Immature natural killer cell (primary cell): Measurements from ENCODE around the gene CEP85L. TPM values are rescaled to one million over a fixed set of nuclear protein-coding genes. Genes with fewer than 3 reads are reported as not detected.

Experiments used
- DNase-seq, 3 donors: peaks; one replicate each; pipeline ENCODE4 v3.0.0; 2022; ENCODE audit warnings: mixed read lengths in 1 of 3
- H3K27ac Mint-ChIP-seq, 6 donors: one replicate each; pipeline ENCODE4 v1.8.0; 2020; ENCODE audit warnings: mixed read lengths in 6 of 6, mild to moderate bottlenecking in 5 of 6, inconsistent platforms in 4 of 6, moderate library complexity in 3 of 6
- H3K27me3 Mint-ChIP-seq, 3 donors: one replicate each; pipeline ENCODE4 v1.8.0; 2020 to 2021; ENCODE audit warnings: low read depth in 3 of 3, mild to moderate bottlenecking in 3 of 3, mixed read lengths in 3 of 3, moderate library complexity in 3 of 3, inconsistent platforms in 1 of 3
- H3K36me3 Mint-ChIP-seq, 3 donors: one replicate each; pipeline ENCODE4 v1.8.0; 2020; ENCODE audit warnings: mixed read lengths in 3 of 3, inconsistent platforms in 2 of 3, mild to moderate bottlenecking in 2 of 3
- H3K4me1 Mint-ChIP-seq, 2 donors: one replicate each; pipeline ENCODE4 v1.8.0; 2020; ENCODE audit warnings: inconsistent platforms in 2 of 2, mild to moderate bottlenecking in 2 of 2, mixed read lengths in 2 of 2, moderate library complexity in 1 of 2
- H3K4me3 Mint-ChIP-seq, 5 donors: one replicate each; pipeline ENCODE4 v1.8.0; 2020; ENCODE audit warnings: mild to moderate bottlenecking in 5 of 5, mixed read lengths in 5 of 5, inconsistent platforms in 3 of 5, moderate library complexity in 3 of 5
- H3K9me3 Mint-ChIP-seq, 6 donors: one replicate each; pipeline ENCODE4 v1.8.0; 2020; ENCODE audit warnings: mild to moderate bottlenecking in 6 of 6, mixed read lengths in 6 of 6, inconsistent platforms in 4 of 6, moderate library complexity in 3 of 6
- polyA plus RNA-seq, 3 donors: library from polyadenylated mRNA; unstranded; fragments of 300-500 nt; fragmentation: Illumina TruSeq; gene quantifications; one replicate each; pipeline ENCODE4 v1.2.3, GENCODE V29; 2021

CEP85L gene
- polyA plus RNA-seq, 3 donors from 2014 or later, result 20.1 to 23.5 (median 21.5) TPM

GRCh38 chr6:118674772-118675171 is 23.4 kb upstream of the CEP85L start:
- Mint-ChIP-seq H3K36me3 (peaks cover 0 to 13% (median 3%) of the 10 kb centered on the region in 3 donors), H3K27ac (no peak overlapping the region), H3K4me1 (peaks cover 47 to 77% of the 10 kb centered on the region in 2 donors), H3K9me3 (no peaks in the 10 kb centered on the region), H3K27me3 (peaks cover 0 to 3% (median 2%) of the 10 kb centered on the region in 3 donors), H3K4me3 (no peak overlapping the region)
- no peak for DNase-seq

DNA sequence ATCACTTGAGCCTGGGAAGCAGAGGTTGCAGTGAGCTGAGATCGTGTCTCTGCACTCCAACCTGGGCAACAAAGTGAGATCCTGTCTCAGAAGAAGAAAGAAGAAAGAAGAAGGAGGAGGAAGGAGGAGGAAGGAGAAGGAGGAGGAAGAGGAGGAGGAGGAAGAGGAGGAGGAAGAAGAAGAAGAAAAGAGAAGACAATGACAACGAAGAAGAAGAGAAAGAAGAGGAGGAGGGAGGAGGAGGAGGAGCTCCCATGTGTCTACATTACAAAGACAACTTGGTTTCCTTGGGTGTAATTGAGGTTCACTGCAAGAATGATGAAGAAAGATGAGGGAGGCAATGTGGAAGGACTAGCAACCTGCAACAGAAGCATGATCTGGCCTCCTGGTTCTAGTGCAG is 21.3 kb upstream of the CEP85L start:
- Mint-ChIP-seq H3K9me3 (no peaks in the 10 kb centered on the region), H3K4me3 (no peak overlapping the region), H3K36me3 (peaks cover 0 to 8% (median 0%) of the 10 kb centered on the region in 3 donors), H3K27ac (peak overlapping the region in 1 of 6 donors; percentile 57), H3K27me3 (peaks cover 0 to 3% (median 2%) of the 10 kb centered on the region in 3 donors), H3K4me1 (peaks cover 43 to 74% of the 10 kb centered on the region in 2 donors)
- DNase-seq, result no peak

DNA sequence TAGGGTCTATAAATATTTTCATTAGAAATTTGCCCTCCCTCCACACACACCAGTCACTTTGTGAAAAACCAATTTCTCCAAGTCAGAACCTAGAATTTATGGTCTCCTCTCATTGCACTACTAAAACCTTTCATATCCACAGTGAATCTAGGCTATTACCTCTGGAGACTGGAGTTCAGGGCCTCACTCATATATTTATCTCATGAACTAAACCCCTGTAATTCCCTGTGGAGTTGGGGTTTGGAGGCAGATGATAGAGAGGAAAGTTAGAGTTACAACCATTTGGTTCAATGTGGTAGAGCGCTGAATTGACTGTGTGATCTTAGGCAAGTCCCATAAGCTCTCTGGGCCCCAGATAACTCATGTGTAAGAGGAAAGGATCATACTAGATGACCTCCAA is 18.2 kb upstream of the CEP85L start:
- DNase-seq, result no peak
- no peaks in the 10 kb centered on the region for H3K9me3 Mint-ChIP-seq
- peaks cover 0 to 4% (median 0%) of the 10 kb centered on the region in 3 donors for H3K36me3 Mint-ChIP-seq
- H3K4me1 Mint-ChIP-seq, result peaks cover 56 to 81% of the 10 kb centered on the region in 2 donors
- H3K4me3 Mint-ChIP-seq, result no peak overlapping the region
- H3K27me3 Mint-ChIP-seq, result peaks cover 0 to 2% (median 1%) of the 10 kb centered on the region in 3 donors
- peak overlapping the region in 1 of 6 donors; percentile 55 for H3K27ac Mint-ChIP-seq

DNA sequence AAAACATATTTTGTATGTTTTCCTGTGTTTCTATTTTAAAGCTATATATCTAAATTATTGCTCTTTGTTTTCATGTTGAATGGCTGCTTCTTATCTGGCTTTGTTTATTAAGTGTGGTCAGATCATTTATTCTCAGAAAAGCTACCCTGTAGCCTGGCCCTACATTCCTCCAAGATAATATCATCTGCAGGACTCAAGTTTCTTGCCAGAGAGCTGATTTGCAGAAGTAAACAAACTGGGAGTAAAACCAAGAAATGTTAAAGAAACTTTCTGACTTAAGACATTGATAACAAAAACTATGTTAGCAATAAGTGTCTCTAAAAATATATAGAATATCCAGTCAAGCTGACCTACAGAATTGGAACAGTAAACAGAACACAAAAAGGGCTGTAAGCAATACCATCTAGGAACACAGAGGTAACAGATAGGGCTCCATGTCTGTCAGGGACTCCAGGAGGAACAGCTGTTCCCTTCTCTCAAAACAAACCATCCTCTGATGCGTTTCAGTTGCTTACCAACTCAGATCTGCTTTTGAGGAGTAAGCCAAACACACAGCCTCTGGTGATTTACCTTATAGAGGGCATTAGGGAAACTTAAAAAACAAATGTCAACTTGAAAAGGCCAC is 17.5 kb upstream of the CEP85L start:
- Mint-ChIP-seq H3K4me3 (no peak overlapping the region), H3K27me3 (peaks cover 0 to 1% (median 1%) of the 10 kb centered on the region in 3 donors), H3K4me1 (peaks cover 62 to 86% of the 10 kb centered on the region in 2 donors), H3K9me3 (no peaks in the 10 kb centered on the region), H3K27ac (peak overlapping the region in 2 of 6 donors; percentile 16 to 56), H3K36me3 (peaks cover 0 to 4% (median 0%) of the 10 kb centered on the region in 3 donors)
- DNase-seq, result no peak

DNA sequence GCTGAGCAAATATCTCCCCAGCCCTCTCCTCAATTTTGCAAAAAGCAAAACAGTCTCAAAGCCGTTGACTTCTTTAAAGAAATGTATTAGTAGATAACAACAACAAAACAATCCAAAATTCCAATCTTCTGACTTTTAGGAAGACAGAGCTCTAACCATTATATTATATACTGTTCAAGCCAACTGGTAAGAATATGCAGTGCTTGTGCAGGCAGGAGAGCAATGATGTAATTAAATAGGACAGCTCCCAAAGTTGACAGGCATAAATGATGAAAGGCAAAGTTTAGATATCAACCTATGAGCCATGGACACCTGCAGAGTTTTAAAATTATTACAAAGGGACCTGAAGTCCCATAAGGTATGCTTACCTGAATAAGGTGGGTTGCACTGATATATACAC is 16.6 kb upstream of the CEP85L start:
- Mint-ChIP-seq H3K4me1 (peaks cover 56 to 81% of the 10 kb centered on the region in 2 donors), H3K36me3 (no peaks in the 10 kb centered on the region), H3K27ac (no peak overlapping the region), H3K27me3 (peaks cover 0 to 1% (median 0%) of the 10 kb centered on the region in 3 donors), H3K4me3 (no peak overlapping the region), H3K9me3 (no peaks in the 10 kb centered on the region)
- DNase-seq, result no peak

DNA sequence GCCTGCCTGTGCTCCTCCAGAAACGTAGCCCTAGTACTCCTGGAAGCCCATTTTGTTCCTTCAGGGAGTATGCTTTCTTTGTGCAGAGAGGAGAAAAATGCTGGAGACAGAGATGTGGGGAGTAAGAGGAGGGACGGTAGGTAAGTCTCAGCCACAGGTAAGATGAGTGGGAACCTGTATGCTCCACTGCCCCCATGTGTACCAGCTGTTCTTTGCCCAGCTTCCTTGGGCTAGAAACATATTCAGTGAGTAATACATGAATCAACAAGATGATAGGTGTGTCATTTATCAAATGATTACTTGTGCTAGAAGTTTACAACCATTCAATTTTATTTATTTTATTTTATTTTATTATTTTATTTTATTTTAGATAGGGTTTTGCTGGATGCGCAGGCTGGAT is 13.6 kb upstream of the CEP85L start:
- Mint-ChIP-seq H3K36me3 (peaks cover 3 to 4% (median 4%) of the 10 kb centered on the region in 3 donors), H3K9me3 (no peaks in the 10 kb centered on the region), H3K27ac (peak overlapping the region; percentile 9 to 92 (median 79)), H3K4me1 (peaks cover 52 to 71% of the 10 kb centered on the region in 2 donors), H3K4me3 (peak overlapping the region; percentile 60 to 90 (median 79)), H3K27me3 (no peaks in the 10 kb centered on the region)
- no peak for DNase-seq

DNA sequence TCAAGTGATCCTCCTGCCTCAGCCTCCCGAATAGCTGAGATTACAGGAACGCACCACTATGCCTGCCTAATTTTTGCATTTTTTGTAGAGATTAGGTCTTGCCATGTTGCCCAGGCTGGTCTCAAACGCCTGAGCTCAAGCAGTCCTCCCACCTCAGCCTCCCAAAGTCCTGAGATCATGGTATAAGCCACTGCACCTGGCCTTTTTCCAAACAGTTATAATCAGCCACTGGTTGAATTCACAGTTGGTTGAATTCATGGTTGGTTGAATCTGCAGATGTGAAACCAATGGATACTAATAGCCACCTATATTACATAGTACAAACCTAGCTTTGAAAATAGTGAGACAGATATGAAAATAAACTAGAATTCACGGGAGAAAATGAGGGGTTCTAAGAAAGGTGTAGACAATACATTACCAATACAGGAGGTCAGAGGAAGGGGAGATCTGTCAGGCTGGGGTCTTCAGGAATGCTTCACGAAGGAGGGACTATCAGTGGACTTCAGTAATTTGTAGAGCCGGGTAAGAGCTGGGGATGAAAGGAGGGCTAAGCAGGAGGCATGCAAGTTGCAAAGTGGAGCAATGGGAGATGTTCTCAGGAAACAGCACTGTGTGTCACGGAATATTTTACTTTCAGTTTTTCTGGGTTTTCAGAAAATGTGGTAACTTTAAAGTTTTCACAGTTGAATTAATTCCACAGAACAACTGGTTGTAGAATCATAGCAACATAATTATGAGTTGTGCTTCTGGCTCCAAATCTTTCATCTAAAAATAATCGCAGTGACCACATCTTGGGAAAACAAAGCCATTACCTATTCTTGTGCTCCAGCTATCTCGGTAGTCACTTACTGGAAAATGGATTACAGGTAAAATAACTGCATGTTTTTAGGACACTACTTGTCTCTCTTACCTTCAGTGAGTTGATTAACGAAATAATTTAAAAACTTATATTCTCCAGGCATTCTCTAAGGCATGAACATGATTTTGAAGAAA is 12.9 kb upstream of the CEP85L start:
- H3K27me3 Mint-ChIP-seq, result no peaks in the 10 kb centered on the region
- H3K27ac Mint-ChIP-seq, result peak overlapping the region; percentile 62 to 92 (median 79)
- no peak for DNase-seq
- H3K9me3 Mint-ChIP-seq, result no peaks in the 10 kb centered on the region
- peak overlapping the region; percentile 60 to 90 (median 79) for H3K4me3 Mint-ChIP-seq
- H3K36me3 Mint-ChIP-seq, result peaks cover 3 to 4% (median 4%) of the 10 kb centered on the region in 3 donors
- peaks cover 52 to 67% of the 10 kb centered on the region in 2 donors for H3K4me1 Mint-ChIP-seq

DNA sequence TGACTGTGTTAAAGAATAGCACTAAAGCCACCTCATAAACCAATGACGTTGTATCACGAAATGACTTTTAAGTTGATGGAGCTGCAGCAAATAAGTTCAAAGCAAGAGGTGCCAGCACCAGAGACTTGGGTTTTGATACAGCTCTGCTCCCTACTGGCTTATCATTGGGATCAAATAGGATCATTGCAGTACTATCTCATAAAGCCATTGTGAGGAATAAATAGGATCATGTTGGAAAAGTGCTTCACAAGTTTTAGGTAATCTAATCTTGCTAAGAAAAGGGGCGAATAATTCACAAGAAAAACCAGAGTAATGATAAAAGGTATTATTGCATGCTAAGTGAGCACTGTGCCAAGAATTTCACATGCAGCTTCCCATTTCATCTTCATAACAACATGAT is 10.4 kb upstream of the CEP85L start:
- no peaks in the 10 kb centered on the region for H3K9me3 Mint-ChIP-seq
- H3K4me3 Mint-ChIP-seq, result no peak overlapping the region
- DNase-seq, result no peak
- H3K27me3 Mint-ChIP-seq, result no peaks in the 10 kb centered on the region
- no peak overlapping the region for H3K27ac Mint-ChIP-seq
- peaks cover 3 to 6% (median 4%) of the 10 kb centered on the region in 3 donors for H3K36me3 Mint-ChIP-seq
- H3K4me1 Mint-ChIP-seq, result peaks cover 48 to 50% of the 10 kb centered on the region in 2 donors

GRCh38 chr6:118660218-118660569 is 8.8 kb upstream of the CEP85L start:
- no peak for DNase-seq
- Mint-ChIP-seq H3K36me3 (peaks cover 3 to 8% (median 4%) of the 10 kb centered on the region in 3 donors), H3K27ac (peak overlapping the region in 3 of 6 donors; percentile 4 to 41 (median 25)), H3K4me1 (peaks cover 45 to 48% of the 10 kb centered on the region in 2 donors), H3K9me3 (no peaks in the 10 kb centered on the region), H3K27me3 (no peaks in the 10 kb centered on the region), H3K4me3 (no peak overlapping the region)

GRCh38 chr6:118659513-118660217 is 8.3 kb upstream of the CEP85L start:
- no peak for DNase-seq
- Mint-ChIP-seq H3K4me3 (no peak overlapping the region), H3K4me1 (peaks cover 41 to 43% of the 10 kb centered on the region in 2 donors), H3K36me3 (peaks cover 3 to 8% (median 4%) of the 10 kb centered on the region in 3 donors), H3K27me3 (no peaks in the 10 kb centered on the region), H3K9me3 (no peaks in the 10 kb centered on the region), H3K27ac (peak overlapping the region in 3 of 6 donors; percentile 4 to 25 (median 17))

DNA sequence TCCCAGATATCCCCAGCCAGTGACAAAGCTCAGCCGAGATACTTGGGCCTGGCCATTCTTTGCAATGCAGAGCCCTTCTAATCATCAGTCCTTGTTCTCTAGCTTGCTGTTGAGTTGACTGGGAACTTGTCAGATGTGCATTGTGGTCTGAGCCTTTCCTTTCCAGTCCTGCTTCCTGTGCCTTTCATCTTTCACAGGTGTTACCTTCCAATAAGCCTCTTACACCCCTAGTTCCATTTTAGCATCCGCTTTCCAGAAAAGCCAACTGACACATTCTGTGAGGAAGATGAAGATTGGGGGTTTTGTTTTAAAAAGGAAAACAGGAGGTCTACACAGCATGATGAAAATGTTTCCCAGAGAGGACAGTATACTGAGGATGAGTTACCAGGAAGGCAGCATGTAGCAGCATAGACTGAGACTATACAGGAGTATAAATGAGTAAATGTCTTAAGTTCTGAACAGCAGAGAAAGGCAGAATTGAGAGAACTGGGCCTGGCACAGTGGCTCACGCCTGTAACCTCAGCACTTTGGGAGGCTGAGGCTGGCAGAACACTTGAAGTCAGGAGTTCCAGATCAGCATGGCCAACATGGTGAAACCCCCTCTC is 5.6 kb upstream of the CEP85L start:
- Mint-ChIP-seq H3K4me1 (peaks cover 31 to 34% of the 10 kb centered on the region in 2 donors), H3K27me3 (no peaks in the 10 kb centered on the region), H3K4me3 (peak overlapping the region in 1 of 5 donors; percentile 31), H3K27ac (peak overlapping the region in 5 of 6 donors; percentile 0 to 71 (median 36)), H3K9me3 (no peaks in the 10 kb centered on the region), H3K36me3 (peaks cover 0 to 7% (median 3%) of the 10 kb centered on the region in 3 donors)
- DNase-seq, result no peak

DNA sequence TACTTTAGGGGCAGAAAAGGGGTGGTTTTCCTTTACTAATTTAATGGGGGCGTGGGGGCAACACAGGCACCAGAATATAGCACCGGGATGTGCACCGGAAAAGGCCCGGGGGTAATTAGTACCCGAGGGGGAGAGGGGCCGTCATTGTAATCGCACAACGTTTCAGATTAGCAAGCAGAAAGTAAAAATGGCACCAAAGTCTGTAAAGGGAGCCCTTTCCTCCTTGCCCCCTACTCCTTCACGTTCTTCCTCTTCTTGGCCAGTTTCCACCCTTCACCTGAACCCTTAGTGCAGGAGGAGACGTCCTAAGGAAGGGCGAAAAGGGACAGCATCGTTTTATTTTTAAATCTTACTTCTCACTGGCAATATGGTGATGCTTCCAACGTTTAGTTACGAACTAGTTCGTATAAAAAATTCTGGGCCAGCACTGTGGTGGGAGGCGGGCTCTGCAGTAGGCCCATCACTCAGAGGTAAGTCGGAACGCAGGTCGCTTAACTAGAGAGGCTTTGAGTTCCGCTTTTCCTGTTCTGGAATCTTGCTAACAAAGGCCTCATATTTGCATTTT is 742 bp upstream of the CEP85L start:
- H3K4me3 Mint-ChIP-seq, result peak overlapping the region; percentile 89 to 98 (median 94)
- H3K27ac Mint-ChIP-seq, result peak overlapping the region; percentile 81 to 96 (median 94)
- H3K9me3 Mint-ChIP-seq, result no peaks in the 10 kb centered on the region
- peaks cover 0 to 4% (median 0%) of the 10 kb centered on the region in 3 donors for H3K27me3 Mint-ChIP-seq
- H3K4me1 Mint-ChIP-seq, result peaks cover 34 to 39% of the 10 kb centered on the region in 2 donors
- peaks cover 0 to 3% (median 0%) of the 10 kb centered on the region in 3 donors for H3K36me3 Mint-ChIP-seq
- DNase-seq, result peak in 1 of 3 donors; percentile 5
